Smooth muscle cell of bladder (primary cell): ENCODE results near the gene ANGPTL1. TPM values are rescaled to one million over a fixed set of nuclear protein-coding genes. Genes with fewer than 3 reads are reported as not detected.

Experiments used
- total RNA-seq: library from RNA; depleted of rRNA; stranded (reverse); fragments of >200 nt; gene quantifications from 2 replicates; pipeline ENCODE4 v1.2.3, GENCODE V29; 2014

Gene ANGPTL1
- 8.8 and 15.6 TPM in 2 replicates for total RNA-seq

GRCh38 chr1:178870944-178871343, at the start of gene ANGPTL1:
Gene ANGPTL1 (minus strand): TSS chr1:178871077. CDS start chr1:178865776, 5,301 bp downstream.

Other genes starting within 250 kb of the ANGPTL1 start
- 44.0 and 68.0 TPM in 2 replicates for gene RALGPS2, start 145.8 kb downstream of the ANGPTL1 start, total RNA-seq
- gene FAM20B, start 154.8 kb upstream of the ANGPTL1 start, total RNA-seq, result 31.4 and 44.6 TPM in 2 replicates
- gene TOR3A, start 211.0 kb upstream of the ANGPTL1 start, total RNA-seq, result 28.4 and 29.1 TPM in 2 replicates